HG03097 (cell line): Measurements from ENCODE around the gene COQ10B.

Source experiments
- ATAC-seq: cut with Tn5 transposase; IDR thresholded peaks from one replicate; pipeline ENCODE4 v1.9.1; 2021; ENCODE audit not compliant: unreplicated experiment, low FRiP score

Gene COQ10B

DNA sequence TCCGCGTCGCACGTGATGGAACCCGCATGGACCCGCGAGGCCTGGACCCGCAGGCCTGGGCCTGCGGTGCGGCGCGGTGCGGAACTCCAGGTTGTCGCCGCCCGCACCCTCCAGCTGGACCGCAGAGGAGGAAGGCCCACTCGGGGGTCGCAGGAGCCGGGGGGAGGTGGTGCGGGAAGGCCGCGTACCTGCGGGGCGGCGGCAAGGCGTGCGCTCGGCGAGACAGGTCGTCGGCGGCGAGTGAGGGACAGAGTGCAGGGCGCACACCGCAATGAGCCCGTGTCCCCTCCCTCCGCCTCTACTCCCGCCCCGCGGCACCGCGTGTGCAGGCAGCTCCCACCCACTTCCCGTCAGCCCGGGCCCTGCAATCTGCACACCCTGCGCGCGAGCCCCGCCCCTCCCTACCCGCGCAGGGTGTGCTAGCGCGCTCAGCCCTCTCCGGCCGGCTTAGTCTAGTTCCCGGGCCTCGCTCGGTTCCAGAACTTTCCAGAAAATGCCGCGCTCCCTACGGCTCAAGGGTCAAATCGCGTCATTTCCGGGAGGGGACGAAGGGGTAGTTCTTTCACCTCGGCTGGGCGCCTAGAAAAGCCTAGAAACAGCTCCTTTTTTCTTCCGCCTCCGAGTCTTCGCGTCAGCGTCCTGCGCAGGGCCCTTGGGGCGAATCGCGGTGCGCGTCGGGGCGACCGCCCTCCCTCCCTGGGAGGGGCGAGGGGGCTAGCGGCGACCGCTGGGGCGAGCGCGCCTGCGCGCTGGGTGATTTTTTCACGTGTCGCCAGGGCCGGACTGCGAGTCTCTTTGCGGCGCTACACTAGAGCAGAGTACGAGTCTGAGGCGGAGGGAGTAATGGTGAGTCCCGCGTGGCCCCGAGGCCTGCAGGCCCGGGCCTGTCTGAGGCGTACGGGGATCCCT is 46.5 kb downstream of the COQ10B start, which contains the start of the genes HSPD1 and HSPE1:
Gene HSPD1, minus strand, starts transcription at position 247 of the 909 bp plus-strand sequence. CDS start 992 bp downstream, outside the sequence.
Gene HSPE1, plus strand, starts transcription at position 786 of the 909 bp plus-strand sequence. Its CDS starts 58 bp downstream, at position 844.
- peak; percentile 85 for ATAC-seq

DNA sequence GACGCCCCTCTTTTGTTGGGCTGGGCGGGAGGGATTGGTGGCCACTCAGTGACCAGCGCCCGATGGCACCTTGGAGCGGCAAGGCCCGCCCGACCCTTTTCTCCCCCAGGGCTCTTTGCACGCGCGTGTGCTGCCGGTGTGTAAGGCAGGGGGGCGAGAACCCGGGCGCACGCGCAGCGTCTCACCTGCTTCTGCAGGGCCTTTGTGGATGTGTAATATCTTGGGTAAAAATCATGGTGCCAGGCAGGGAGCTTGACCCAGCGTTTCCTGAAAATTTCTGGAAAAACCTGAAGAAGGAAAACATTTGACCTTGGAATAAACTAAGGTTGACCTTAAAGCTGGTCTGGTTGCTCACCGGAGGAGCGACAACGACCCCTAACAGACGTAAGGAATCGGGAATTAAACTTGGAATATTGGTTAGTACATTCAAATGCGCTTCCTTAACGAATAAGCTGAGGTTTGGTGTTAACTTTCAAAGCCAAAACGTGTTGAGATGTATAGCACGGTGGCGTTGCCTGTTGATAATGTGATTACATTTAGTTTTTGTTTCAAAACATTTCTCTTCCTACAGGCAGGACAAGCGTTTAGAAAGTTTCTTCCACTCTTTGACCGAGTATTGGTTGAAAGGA is 47.3 kb downstream of the COQ10B start:
- ATAC-seq = peak; percentile 0

DNA sequence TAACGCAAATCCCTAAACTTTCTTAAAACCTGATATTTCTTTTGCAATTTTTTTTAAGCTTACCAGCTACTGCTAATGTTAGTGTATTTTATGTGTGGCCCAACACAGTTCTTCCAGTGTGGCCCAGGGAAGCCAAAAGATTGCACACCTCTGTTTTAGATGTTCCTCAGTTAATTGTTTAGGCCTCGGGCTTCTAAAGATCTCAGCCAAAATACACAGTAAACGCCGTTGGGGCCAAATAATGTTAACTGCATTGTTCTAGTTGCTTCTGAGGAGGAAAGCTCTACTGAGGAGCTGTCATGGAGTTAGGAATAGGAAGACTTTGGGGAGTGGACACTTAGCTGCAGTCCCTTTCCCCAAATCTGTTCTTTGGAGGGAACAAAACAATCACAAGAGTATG is 48.8 kb downstream of the COQ10B start:
- no peak for ATAC-seq

GRCh38 chr2:197502685-197503084 is 49.3 kb downstream of the COQ10B start:
- no peak for ATAC-seq

DNA sequence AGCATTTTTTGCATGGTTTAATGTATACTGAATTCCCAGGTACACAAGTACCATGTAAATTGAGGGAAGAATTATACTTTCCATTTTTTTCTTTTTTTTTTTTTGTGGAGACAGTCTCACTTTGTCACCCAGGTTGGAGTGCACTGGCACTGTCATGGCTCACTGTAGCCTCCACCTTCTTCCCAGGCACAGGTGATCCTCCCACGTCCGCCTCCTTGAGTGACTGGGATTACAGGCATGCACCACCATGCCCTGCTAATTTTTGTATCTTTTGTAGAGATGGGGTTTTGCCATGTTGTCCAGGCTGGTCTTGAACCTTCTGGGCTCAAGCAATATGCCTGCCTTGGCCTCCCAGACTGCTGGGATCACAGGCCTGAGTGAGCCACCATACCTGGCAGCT is 50.6 kb downstream of the COQ10B start:
- no peak for ATAC-seq

DNA sequence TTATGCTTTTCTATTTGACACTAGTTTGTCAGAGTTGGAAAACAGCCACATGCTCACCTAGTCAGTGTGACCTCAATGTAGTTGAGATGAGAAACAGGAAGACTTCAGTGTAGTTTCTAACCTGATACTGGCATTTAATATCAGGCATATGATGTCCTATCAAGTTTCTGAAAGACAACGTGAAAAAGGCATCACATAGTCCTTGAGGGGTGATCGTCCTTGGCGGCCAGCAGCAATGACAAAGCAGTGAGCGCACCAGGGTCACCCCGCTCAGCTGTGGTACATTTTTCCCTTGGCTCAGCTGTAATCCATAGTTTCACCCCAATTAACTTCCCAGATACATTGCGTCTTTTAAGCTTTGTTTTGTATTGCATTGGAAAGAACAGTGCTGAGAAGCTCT is 51.2 kb downstream of the COQ10B start:
- no peak for ATAC-seq

DNA sequence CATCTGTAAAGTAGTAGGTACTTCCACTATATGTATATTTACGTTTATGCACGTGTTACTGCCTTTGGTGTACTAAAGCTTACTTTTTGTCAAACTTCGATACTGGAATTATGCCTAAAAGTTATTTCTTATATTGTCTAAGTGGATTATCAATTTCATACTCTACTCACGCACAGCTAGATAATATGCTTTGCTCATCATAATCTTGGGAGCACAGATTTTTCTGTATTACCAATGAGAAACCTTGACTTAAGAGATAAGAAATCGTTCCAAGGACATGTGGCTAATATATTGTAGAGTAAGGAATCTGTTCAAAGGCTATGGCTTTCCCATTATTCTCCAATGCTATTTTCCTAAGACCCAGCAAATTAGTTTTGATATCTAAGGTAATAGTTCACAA is 53.3 kb downstream of the COQ10B start:
- ATAC-seq = no peak

DNA sequence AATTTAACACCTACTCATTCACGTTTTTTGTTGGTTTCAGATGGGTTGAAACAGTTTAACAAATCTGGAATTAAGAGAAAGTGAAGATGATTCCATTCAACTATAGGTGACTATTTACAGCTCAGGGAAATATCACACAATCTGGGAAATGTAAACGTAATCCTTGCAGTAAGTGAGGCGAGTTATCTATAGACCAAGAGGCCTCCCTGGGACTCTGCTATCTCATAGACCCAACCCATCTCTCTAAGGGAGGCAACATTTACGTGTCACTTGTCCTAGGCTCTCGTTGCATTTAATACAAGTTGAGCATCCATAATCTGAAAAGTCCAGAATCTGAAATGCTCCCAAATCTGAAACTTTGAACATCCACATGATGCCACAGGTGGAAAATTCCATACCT is 60.6 kb downstream of the COQ10B start:
- ATAC-seq = no peak

GRCh38 chr2:197514754-197515153 is 61.4 kb downstream of the COQ10B start:
- ATAC-seq = no peak

GRCh38 chr2:197515315-197515738 is 62.0 kb downstream of the COQ10B start:
- ATAC-seq = no peak

DNA sequence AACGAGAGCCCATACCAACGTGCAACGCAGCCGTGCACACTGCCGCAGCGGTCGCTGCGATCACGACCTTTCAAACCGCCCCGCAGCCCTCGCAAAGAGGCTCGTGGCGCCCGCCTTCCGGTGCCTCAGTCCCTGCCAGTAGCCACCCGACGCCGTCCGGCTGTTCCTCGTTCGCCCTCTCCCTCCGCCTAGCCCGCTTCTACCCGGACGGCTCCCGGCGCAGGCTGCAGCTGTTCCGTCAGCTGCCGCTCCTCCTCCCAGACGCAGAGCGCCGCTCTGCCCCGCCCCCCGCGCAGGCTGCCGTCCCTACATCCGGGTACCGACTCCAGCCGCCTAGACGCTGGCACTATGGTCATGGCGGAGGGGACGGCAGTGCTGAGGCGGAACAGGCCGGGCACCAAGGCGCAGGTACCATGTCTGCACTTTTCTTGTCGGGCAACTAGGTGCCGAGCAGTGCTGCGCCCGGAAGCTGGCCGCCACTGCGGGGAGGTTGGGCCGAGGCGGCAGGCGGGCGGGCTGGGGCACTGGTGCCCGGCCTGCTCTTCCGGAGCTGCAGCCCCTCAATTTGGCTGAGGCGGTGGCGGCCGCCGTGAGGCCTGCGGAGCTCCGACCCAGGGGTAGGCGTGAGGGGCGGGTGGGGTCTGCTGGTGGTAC is 62.5 kb downstream of the COQ10B start, which contains the start of gene MOB4:
Gene MOB4, plus strand, starts transcription at position 328 of the 654 bp plus-strand sequence. Its CDS starts 21 bp downstream, at position 349.
- peak; percentile 96 for ATAC-seq

- ATAC-seq = peak; percentile 15
These were observed 63.0 kb downstream of the COQ10B start for GRCh38 chr2:197516393-197516761.

DNA sequence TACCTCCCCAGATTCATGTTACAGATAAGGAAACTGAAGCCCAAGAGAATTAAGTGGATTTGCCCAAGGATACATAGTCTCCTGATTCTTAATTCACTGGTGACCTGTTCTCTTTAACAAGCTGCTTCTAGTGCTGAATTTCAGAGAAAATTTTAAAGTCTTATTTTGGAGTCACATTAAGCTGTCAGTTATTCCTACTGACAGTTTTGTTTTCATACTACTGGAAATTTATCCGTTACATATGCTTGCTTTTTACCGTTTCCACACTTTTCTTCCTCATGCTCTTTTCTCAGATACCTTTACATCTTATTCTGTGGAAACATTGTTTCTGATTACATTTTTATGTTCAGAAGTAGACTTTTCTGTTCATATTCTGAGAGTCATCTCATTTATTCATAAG is 63.8 kb downstream of the COQ10B start:
- no peak for ATAC-seq
